Measurements from ENCODE around the gene ATP1B1.
A peak's percentile ranks its signal among the peaks of the same experiment; 100 is the strongest.

Gene ATP1B1

DNA sequence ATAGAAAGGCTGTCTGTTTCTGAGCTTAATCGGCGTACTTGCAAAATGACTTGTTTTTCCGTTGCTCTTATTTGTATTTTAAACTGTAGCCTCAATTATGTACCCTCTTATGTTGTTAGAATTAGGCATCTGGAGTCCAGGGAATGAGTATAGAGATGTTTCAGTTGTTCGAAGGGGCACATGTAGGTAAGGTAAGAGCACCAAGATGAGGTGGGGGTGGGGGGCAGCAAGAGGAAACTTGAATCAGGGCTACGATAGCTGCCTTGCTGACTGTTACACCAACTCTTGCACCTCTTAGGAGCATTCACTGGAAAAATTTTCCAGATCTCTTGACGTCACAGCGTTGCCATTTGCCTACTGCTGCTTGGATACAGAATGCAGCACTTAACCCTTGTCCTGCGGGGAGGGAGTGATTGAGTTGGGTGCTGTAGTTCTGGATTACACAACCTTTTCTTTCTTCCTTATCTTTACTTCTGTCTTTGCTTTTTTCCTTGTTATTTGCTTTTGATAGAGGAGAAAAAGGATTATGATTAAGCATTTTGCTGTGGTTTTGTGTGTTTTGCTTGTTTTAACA lies 3.2 kb downstream of the ATP1B1 start:
- DNase-seq (ENCODE audit: low spot score) = no peak
- TF ChIP-seq, protein P1, sequence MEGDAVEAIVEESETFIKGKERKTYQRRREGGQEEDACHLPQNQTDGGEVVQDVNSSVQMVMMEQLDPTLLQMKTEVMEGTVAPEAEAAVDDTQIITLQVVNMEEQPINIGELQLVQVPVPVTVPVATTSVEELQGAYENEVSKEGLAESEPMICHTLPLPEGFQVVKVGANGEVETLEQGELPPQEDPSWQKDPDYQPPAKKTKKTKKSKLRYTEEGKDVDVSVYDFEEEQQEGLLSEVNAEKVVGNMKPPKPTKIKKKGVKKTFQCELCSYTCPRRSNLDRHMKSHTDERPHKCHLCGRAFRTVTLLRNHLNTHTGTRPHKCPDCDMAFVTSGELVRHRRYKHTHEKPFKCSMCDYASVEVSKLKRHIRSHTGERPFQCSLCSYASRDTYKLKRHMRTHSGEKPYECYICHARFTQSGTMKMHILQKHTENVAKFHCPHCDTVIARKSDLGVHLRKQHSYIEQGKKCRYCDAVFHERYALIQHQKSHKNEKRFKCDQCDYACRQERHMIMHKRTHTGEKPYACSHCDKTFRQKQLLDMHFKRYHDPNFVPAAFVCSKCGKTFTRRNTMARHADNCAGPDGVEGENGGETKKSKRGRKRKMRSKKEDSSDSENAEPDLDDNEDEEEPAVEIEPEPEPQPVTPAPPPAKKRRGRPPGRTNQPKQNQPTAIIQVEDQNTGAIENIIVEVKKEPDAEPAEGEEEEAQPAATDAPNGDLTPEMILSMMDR (IDR thresholded peaks at IDR 0.05; ENCODE audit: extremely low read depth, missing control alignments) = no peak

GRCh38 chr1:169110236-169110635 lies 3.7 kb downstream of the ATP1B1 start:
- no peak for DNase-seq (ENCODE audit: low spot score)
- TF ChIP-seq, protein P1 (IDR thresholded peaks at IDR 0.05; ENCODE audit: extremely low read depth, missing control alignments) = no peak

DNA sequence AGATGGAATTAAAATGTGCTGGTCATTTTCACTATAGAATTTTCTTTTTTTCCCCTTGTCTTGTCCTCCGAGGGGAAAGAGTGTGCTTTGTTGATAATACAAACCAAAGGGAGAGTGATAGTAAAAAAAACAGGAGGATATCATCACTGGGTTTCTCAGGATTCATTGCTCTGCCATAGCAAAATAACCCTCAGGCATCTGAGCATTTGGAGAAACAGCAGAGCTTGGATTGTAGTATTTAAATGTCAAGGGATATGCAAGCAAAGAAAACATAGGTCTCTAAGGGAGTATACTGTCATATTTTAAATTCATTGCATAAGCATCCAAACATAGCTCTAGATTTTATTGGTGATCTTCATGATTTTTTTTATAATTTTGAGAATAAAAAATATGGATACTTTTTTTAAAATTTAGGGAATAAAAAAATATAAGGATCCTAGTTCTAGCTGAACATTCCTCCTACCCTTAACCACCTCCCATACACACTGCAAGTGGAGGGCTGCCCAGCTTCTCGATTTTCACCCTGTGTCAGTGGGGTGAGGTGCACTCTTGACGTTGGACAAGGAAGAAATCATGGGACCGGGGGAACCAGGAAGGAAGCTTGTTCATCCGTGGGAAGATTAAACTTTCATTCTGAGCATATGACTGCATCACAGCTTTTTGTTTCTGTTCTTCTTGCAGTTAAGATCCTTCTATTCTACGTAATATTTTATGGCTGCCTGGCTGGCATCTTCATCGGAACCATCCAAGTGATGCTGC lies 4.4 kb downstream of the ATP1B1 start:
- TF ChIP-seq, protein P1 (IDR thresholded peaks at IDR 0.05; ENCODE audit: extremely low read depth, missing control alignments) = no peak
- no peak for DNase-seq (ENCODE audit: low spot score)

- TF ChIP-seq, protein P1 (IDR thresholded peaks at IDR 0.05; ENCODE audit: extremely low read depth, missing control alignments) = no peak
- no peak for DNase-seq (ENCODE audit: low spot score)
Observed at GRCh38 chr1:169111472-169111871, 5.0 kb downstream of the ATP1B1 start.

GRCh38 chr1:169112241-169112640 lies 5.8 kb downstream of the ATP1B1 start:
- DNase-seq (ENCODE audit: low spot score) = no peak
- TF ChIP-seq, protein P1 (IDR thresholded peaks at IDR 0.05; ENCODE audit: extremely low read depth, missing control alignments) = no peak

DNA sequence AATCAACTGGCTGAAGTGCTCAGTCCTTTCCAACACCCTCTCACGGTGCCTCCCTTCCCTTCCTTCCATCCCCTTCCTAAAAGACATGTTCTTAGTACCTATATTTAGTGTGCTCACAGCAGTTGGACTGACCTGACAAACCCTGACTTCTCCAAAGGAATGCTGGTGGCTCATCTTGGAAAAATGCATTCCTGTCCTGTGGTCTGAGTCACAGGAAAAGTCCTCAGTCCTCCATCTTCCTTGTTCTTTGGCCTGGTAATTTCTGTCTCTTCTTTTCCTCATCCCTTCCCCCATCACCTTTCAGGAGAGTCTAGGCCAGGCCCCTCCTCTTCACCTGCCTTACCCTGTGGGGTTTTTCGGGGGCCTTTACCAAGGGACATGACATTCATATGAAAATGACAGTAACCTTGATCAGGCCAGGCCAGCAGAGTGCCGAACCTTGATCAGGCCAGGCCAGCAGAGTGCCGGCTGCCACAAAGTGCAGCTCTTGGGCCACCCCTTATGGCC lies 7.2 kb downstream of the ATP1B1 start:
- TF ChIP-seq, protein P1 (IDR thresholded peaks at IDR 0.05; ENCODE audit: extremely low read depth, missing control alignments) = no peak
- no peak for DNase-seq (ENCODE audit: low spot score)

- peak; percentile 44 for DNase-seq (ENCODE audit: low spot score)
- TF ChIP-seq, protein P1 (IDR thresholded peaks at IDR 0.05; ENCODE audit: extremely low read depth, missing control alignments) = no peak
Observed at GRCh38 chr1:169115891-169116585, 9.5 kb downstream of the ATP1B1 start.

Measured in GM20000 (cell line).